ENCODE measurements around the gene CCND1.

DNA sequence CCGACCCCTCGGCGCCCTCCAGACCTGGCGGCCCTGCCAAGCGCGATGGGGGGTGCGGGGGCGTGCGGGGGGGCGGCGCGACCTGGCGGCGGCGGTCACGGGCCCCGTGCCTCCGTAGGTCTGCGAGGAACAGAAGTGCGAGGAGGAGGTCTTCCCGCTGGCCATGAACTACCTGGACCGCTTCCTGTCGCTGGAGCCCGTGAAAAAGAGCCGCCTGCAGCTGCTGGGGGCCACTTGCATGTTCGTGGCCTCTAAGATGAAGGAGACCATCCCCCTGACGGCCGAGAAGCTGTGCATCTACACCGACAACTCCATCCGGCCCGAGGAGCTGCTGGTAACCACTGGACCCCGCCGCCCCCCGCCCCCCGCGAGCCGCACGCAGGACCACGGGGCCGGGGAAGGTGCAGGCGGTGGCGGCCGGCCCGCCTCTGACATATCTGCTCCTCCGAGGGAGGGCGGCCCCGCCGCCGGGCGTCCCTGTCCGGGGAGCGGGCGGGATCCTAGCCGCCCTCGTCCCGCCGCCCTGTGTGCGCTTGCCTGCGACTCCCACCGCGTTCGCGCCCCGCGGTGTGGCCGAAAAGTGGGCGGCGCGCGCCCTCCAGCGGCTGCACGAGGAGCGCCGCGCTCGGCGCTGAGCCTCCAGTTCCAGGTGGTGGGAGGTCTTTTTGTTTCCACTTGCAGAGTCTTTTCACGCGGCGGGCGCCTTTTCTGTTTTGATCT is 2.1 kb downstream of the CCND1 start:
- TF ChIP-seq POLR2A (IDR thresholded peaks at IDR 0.05; ENCODE audit: low read depth, low read length) (no peak), SPI1 (IDR thresholded peaks at IDR 0.05; ENCODE audit: low read depth, low read length) (no peak), POLR2AphosphoS5 (IDR thresholded peaks at IDR 0.05; ENCODE audit: low read depth, low read length) (no peak), TAF1 (IDR thresholded peaks at IDR 0.05; ENCODE audit: low read depth, low read length) (no peak), POU2F2 (IDR thresholded peaks at IDR 0.05; ENCODE audit: low read depth, low read length) (no peak)

All from GM12891 (cell line).